B cell (primary cell): Measurements from ENCODE around the gene GPATCH3. TPM values are rescaled to one million over a fixed set of nuclear protein-coding genes. Genes with fewer than 3 reads are reported as not detected.

Experiments
- ATAC-seq: fragments of 200-7000 bp; cut with Tn5 transposase; one replicate; pipeline ENCODE4 v1.10.0; 2021; ENCODE audit warnings: low read depth, mild to moderate bottlenecking, moderate number of reproducible peaks, moderate library complexity
- CTCF ChIA-PET: fragments of 350-600 bp; sonication (Branson Sonifier 250); formaldehyde crosslinking; loops from one replicate; lab custom pipeline; 2021; ENCODE audit warnings: antibody characterized with exemption, inconsistent platforms; lab: Charles Lee
- POLR2A ChIA-PET: fragments of 350-600 bp; sonication (Branson Sonifier 250); formaldehyde crosslinking; loops from one replicate; lab custom pipeline; 2021; ENCODE audit warnings: antibody characterized with exemption; lab: Charles Lee
- DNase-seq: peaks from one replicate; pipeline ENCODE4 v3.0.0; 2013
- H2AFZ ChIP-seq: 2 replicates; pipeline ENCODE4 v1.6.1; 2012; ENCODE audit warnings: mild to moderate bottlenecking, low read depth, low read length; ENCODE audit not compliant: insufficient read depth, poor library complexity, severe bottlenecking
- H3K27ac ChIP-seq, 2 donors: 1 replicate in 1 of 2; 2 replicates in 1 of 2; pipeline ENCODE4 v1.5.1; 2012 to 2013; ENCODE audit warnings: low read length in 2 of 2, mild to moderate bottlenecking in 2 of 2, moderate library complexity in 1 of 2
- H3K27me3 ChIP-seq, 4 experiments: fragments of 200-600 bp in 1 of 4; sonication (generic) in 1 of 4; replicated peaks in 1 of 4; 1 replicate in 2 of 4; 2 replicates in 2 of 4; pipeline versions ENCODE4 v1.6.1 to v1.7.0; 2013 to 2016; ENCODE audit warnings: low read length in 3 of 4, mild to moderate bottlenecking in 2 of 4, mixed read lengths in 1 of 4, moderate library complexity in 1 of 4; ENCODE audit not compliant: insufficient read depth in 4 of 4, control insufficient read depth in 3 of 4; ENCODE audit errors: control extremely low read depth in 1 of 4
- H3K36me3 ChIP-seq, 2 experiments: replicated peaks in 1 of 2; 1 replicate in 1 of 2; 2 replicates in 1 of 2; pipeline versions ENCODE4 v1.6.1 to v1.7.1; 2013; ENCODE audit warnings: low read length in 1 of 2; ENCODE audit not compliant: insufficient read depth in 2 of 2, control insufficient read depth in 1 of 2; ENCODE audit errors: control extremely low read depth in 1 of 2, extremely low read depth in 1 of 2
- H3K4me1 ChIP-seq, 2 donors: fragments of 200-600 bp in 1 of 2; sonication (generic) in 1 of 2; 1 replicate in 1 of 2; 2 replicates in 1 of 2; pipeline versions ENCODE4 v1.5.1 to v1.6.1; 2013 to 2017; ENCODE audit warnings: low read length in 2 of 2; ENCODE audit not compliant: control insufficient read depth in 2 of 2, insufficient read depth in 2 of 2
- H3K4me2 ChIP-seq: replicated peaks from 2 replicates; pipeline ENCODE3; 2012; ENCODE audit warnings: mild to moderate bottlenecking, low read depth, low read length; ENCODE audit not compliant: poor library complexity, severe bottlenecking
- H3K4me3 ChIP-seq, 5 experiments: fragments of 200-600 bp in 1 of 5; sonication (generic) in 1 of 5; 1 replicate in 3 of 5; 2 replicates in 2 of 5; pipeline versions ENCODE4 v1.5.1 to v1.7.0; 2011 to 2016; ENCODE audit warnings: low read length in 4 of 5, mild to moderate bottlenecking in 4 of 5, low read depth in 2 of 5, control low read depth in 1 of 5, moderate library complexity in 1 of 5; ENCODE audit not compliant: insufficient read depth in 1 of 5; ENCODE audit errors: control extremely low read depth in 1 of 5, extremely low read depth in 1 of 5
- H3K79me2 ChIP-seq: fragments of 200-600 bp; sonication (generic); one replicate; pipeline ENCODE4 v1.6.0; 2016; ENCODE audit warnings: low read length; ENCODE audit not compliant: control insufficient read depth, insufficient read depth
- H3K9ac ChIP-seq: fragments of 200-600 bp; sonication (generic); 2 replicates; pipeline ENCODE4 v1.6.1; 2017; ENCODE audit warnings: mild to moderate bottlenecking, low read length, moderate library complexity
- H3K9me3 ChIP-seq, 3 donors: one replicate each; pipeline versions ENCODE4 v1.6.1 to v1.7.1; 2013; ENCODE audit warnings: low read length in 2 of 3; ENCODE audit not compliant: control insufficient read depth in 2 of 3, insufficient read depth in 1 of 3; ENCODE audit errors: control extremely low read depth in 1 of 3
- H4K20me1 ChIP-seq: 2 replicates; pipeline ENCODE4 v1.6.0; 2012; ENCODE audit warnings: mild to moderate bottlenecking, low read length; ENCODE audit not compliant: insufficient read depth, control insufficient read depth, poor library complexity, severe bottlenecking
- H3K27ac Mint-ChIP-seq: one replicate; pipeline ENCODE4 v1.8.0; 2021; ENCODE audit warnings: mixed read lengths
- H3K27me3 Mint-ChIP-seq: one replicate; pipeline ENCODE4 v1.8.0; 2021; ENCODE audit warnings: mixed read lengths
- H3K4me1 Mint-ChIP-seq: one replicate; pipeline ENCODE4 v1.8.0; 2021; ENCODE audit warnings: mixed read lengths
- H3K4me3 Mint-ChIP-seq: one replicate; pipeline ENCODE4 v1.8.0; 2021; ENCODE audit warnings: mixed read lengths
- H3K9me3 Mint-ChIP-seq: one replicate; pipeline ENCODE4 v1.8.0; 2022; ENCODE audit warnings: mixed read lengths; ENCODE audit not compliant: insufficient read depth
- CTCF ChIP-seq: fragments of 200-600 bp; IDR thresholded peaks from one replicate; pipeline ENCODE4 v1.8.0; 2022; ENCODE audit warnings: antibody characterized with exemption, mild to moderate bottlenecking
- EZH2 ChIP-seq: IDR thresholded peaks from 2 replicates; pipeline ENCODE4 v1.6.1; 2012; ENCODE audit warnings: borderline replicate concordance, low read depth, mild to moderate bottlenecking, moderate library complexity, low read length; ENCODE audit not compliant: insufficient read depth, poor library complexity, severe bottlenecking
- WGBS: methylation state at CpG from one replicate; pipeline ENCODE4 v1.1.5; 2013; ENCODE audit warnings: missing lambda C conversion rate; ENCODE audit not compliant: insufficient coverage; 5-methylcytosine and 5-hydroxymethylcytosine counted together
- intact Hi-C: fragments of 100-400 bp; cut with micrococcal nuclease; formaldehyde crosslinking; loops from one replicate; pipeline ENCODE4 v1.10.0; 2022
- polyA plus RNA-seq: library from polyadenylated mRNA; depleted of rRNA; stranded (reverse); fragments of >200 nt; gene quantifications from 2 replicates; pipeline ENCODE4 v1.2.3, GENCODE V29; 2012
- total RNA-seq, 2 donors: library from RNA; stranded (reverse); fragments of 120-200 nt in 1 of 2; gene quantifications; 1 replicate in 1 of 2; 2 replicates in 1 of 2; pipeline versions ENCODE4 v1.2.3 to v1.2.4, GENCODE V29; 2013 to 2022

The GPATCH3 gene
- total and polyA plus RNA-seq, 2 donors (not counting 1 experiment from before 2014, with no cell fraction given): 9.2 to 21.9 TPM

- H3K9ac ChIP-seq: no peak overlapping the region
- H3K27ac Mint-ChIP-seq: no peak overlapping the region
- no peak for ATAC-seq
- TF ChIP-seq CTCF (no peak), EZH2 (no peak)
- no peaks in the 10 kb centered on the region for H3K27me3 ChIP-seq
- no peaks in the 10 kb centered on the region for H3K9me3 Mint-ChIP-seq
- H3K4me1 Mint-ChIP-seq: peaks cover 32% of the 10 kb centered on the region
- no peaks in the 10 kb centered on the region for H3K27me3 Mint-ChIP-seq
- peaks cover 13 to 18% of the 10 kb centered on the region in 2 donors for H3K4me1 ChIP-seq
- H3K9me3 ChIP-seq: peaks cover 0 to 3% (median 0%) of the 10 kb centered on the region in 3 donors
- CTCF ChIA-PET: interaction anchor here (0.6 kb wide), 2 partner anchors 51 to 375 kb away, joined by 3 to 4 read pairs; no protein-coding TSS in a partner anchor
- no peak overlapping the region for H3K27ac ChIP-seq
- WGBS: 97% methylated on average over 13 of the region's 13 CpGs
- peaks cover 7 to 46% of the 10 kb centered on the region in 2 experiments for H3K36me3 ChIP-seq
- H2AFZ ChIP-seq: no peak overlapping the region
- POLR2A ChIA-PET: no interaction called here
- H3K79me2 ChIP-seq: peaks cover 31% of the 10 kb centered on the region
- peaks cover 29% of the 10 kb centered on the region for H4K20me1 ChIP-seq
- DNase-seq: no peak
- no peak overlapping the region for H3K4me2 ChIP-seq
- no peak overlapping the region for H3K4me3 ChIP-seq
- intact Hi-C loops: no loop called here
- H3K4me3 Mint-ChIP-seq: no peak overlapping the region
Measured at GRCh38 chr1:26894263-26894662, 6.0 kb downstream of the GPATCH3 start.

- Histone ChIP-seq H3K4me2 (peak overlapping the region; percentile 94), H3K4me3 (peak overlapping the region; percentile 73 to 94 (median 89)), H4K20me1 (peaks cover 34% of the 10 kb centered on the region), H3K79me2 (peaks cover 35% of the 10 kb centered on the region), H2AFZ (peak overlapping the region; percentile 91), H3K4me1 (peaks cover 15 to 21% of the 10 kb centered on the region in 2 donors), H3K27me3 (no peaks in the 10 kb centered on the region), H3K36me3 (peaks cover 14 to 52% of the 10 kb centered on the region in 2 experiments), H3K27ac (peak overlapping the region; percentile 61 to 94), H3K9me3 (peaks cover 0 to 3% (median 0%) of the 10 kb centered on the region in 3 donors), H3K9ac (peak overlapping the region; percentile 87)
- intact Hi-C loops: loop anchor here (1.0 kb wide), 3 partner anchors 10 to 31 kb away; partner anchors contain the start of genes GPATCH3 and NUDC
- no peaks in the 10 kb centered on the region for H3K9me3 Mint-ChIP-seq
- H3K27me3 Mint-ChIP-seq: no peaks in the 10 kb centered on the region
- WGBS: 3% methylated on average over 10 of the region's 12 CpGs
- peak overlapping the region; percentile 95 for H3K27ac Mint-ChIP-seq
- ATAC-seq: peak; percentile 38
- H3K4me3 Mint-ChIP-seq: peak overlapping the region; percentile 96
- H3K4me1 Mint-ChIP-seq: peaks cover 35% of the 10 kb centered on the region
- ChIA-PET POLR2A (interaction anchor here (0.5 to 3.3 kb wide), 7 partner anchors 10 to 291 kb away, joined by 3 to 26 read pairs (median 4); partner anchors contain the start of genes GPATCH3 and SFN), CTCF (interaction anchor here (0.7 to 2.8 kb wide), 10 partner anchors 8 to 420 kb away, joined by 3 to 14 read pairs (median 4); partner anchors contain the start of gene GPATCH3)
- no peak for TF ChIP-seq EZH2
- no peak for DNase-seq
Measured at GRCh38 chr1:26890467-26890796, 9.8 kb downstream of the GPATCH3 start.
